Mammary epithelial cell (primary cell): ENCODE results near the gene STXBP1.

Source experiments
- CTCF ChIP-seq, 2 donors: IDR thresholded peaks in 1 of 2; conservative IDR thresholded peaks in 1 of 2; 2 replicates each; pipeline ENCODE4 v1.5.1; 2011 to 2012; ENCODE audit warnings: inconsistent platforms in 2 of 2, low read length in 2 of 2, mild to moderate bottlenecking in 2 of 2, control low read depth in 1 of 2, low read depth in 1 of 2; ENCODE audit not compliant: insufficient read depth in 1 of 2; ENCODE audit errors: extremely low read depth in 1 of 2
- EZH2 ChIP-seq: IDR thresholded peaks from 2 replicates; pipeline ENCODE4 v1.6.1; 2012; ENCODE audit warnings: low read length, inconsistent platforms, borderline replicate concordance

GRCh38 chr9:127741831-127742434 lies 129.9 kb downstream of the STXBP1 start:
- TF ChIP-seq CTCF (conservative IDR thresholded peaks at IDR 0.05 in 1 of 2, IDR thresholded peaks at IDR 0.05 in 1 of 2; ENCODE audit: extremely low read depth in 1 of 2, insufficient read depth in 1 of 2, low read depth in 1 of 2, low read length in 2 of 2) (no peak), EZH2 (no peak)
